ENCODE results near the gene RGS3. TPM values are rescaled to one million over a fixed set of nuclear protein-coding genes. Genes with fewer than 3 reads are reported as not detected.

The RGS3 gene
- total RNA-seq, 1 donor from 2014 or later, result 29.9 TPM

GRCh38 chr9:113590991-113591898 is 127.7 kb downstream of the RGS3 start:
- peak; percentile 97 for TF ChIP-seq CTCF (conservative IDR thresholded peaks at IDR 0.05)
- Mint-ChIP-seq H3K27ac (no peak overlapping the region), H3K4me3 (peak overlapping the region; percentile 39), H3K9me3 (no peaks in the 10 kb centered on the region), H3K27me3 (no peaks in the 10 kb centered on the region), H3K4me1 (ENCODE audit: unreplicated experiment) (peaks cover 25% of the 10 kb centered on the region), H3K36me3 (no peaks in the 10 kb centered on the region)
- DNase-seq (ENCODE audit: extremely low spot score, unreplicated experiment), result peak; percentile 87

DNA sequence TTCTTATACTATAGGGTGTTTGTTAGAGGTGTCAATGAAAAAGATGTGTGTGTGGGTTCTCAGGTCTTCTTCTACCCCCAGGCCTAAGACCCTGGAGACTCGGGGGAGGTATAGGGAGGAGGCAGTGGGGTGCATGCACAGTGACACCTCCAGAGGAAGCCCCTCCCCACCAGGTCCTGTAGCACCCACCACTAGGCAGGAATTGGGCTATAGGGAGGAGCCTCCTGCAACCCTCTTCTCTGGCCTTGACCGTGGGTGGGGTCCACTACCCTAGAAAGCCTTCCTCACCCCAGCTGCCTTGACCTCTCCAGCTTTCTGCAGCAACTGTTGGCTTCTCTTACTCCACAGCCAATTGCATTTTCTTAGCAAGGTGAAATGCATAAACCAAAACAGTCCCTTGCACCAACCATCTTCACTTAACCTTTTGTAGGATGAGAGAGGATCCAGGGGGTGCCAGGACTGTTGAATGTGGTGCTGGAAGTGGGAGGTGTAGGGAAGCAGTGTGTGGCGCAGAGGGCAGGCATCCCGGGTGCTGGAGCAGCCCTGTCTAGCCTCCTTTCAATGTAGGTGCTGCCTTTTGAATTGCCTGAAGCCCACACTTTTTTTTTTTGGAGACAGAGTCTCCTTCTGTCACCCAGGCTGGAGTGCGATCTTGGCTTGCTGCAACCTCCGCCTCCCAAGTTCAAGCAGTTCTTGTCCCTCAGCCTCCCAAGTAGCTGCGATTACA is 128.5 kb downstream of the RGS3 start:
- TF ChIP-seq CTCF (conservative IDR thresholded peaks at IDR 0.05), result no peak
- H3K27ac Mint-ChIP-seq, result no peak overlapping the region
- H3K4me1 Mint-ChIP-seq (ENCODE audit: unreplicated experiment), result peaks cover 32% of the 10 kb centered on the region
- peak overlapping the region; percentile 39 for H3K4me3 Mint-ChIP-seq
- no peaks in the 10 kb centered on the region for H3K9me3 Mint-ChIP-seq
- no peak for DNase-seq (ENCODE audit: extremely low spot score, unreplicated experiment)
- no peaks in the 10 kb centered on the region for H3K27me3 Mint-ChIP-seq
- H3K36me3 Mint-ChIP-seq, result no peaks in the 10 kb centered on the region

GRCh38 chr9:113592876-113593575 is 129.5 kb downstream of the RGS3 start:
- Mint-ChIP-seq H3K27me3 (no peaks in the 10 kb centered on the region), H3K4me3 (peak overlapping the region; percentile 86), H3K4me1 (ENCODE audit: unreplicated experiment) (peaks cover 32% of the 10 kb centered on the region), H3K36me3 (no peaks in the 10 kb centered on the region), H3K9me3 (no peaks in the 10 kb centered on the region), H3K27ac (no peak overlapping the region)
- no peak for DNase-seq (ENCODE audit: extremely low spot score, unreplicated experiment)
- no peak for TF ChIP-seq CTCF (conservative IDR thresholded peaks at IDR 0.05)

DNA sequence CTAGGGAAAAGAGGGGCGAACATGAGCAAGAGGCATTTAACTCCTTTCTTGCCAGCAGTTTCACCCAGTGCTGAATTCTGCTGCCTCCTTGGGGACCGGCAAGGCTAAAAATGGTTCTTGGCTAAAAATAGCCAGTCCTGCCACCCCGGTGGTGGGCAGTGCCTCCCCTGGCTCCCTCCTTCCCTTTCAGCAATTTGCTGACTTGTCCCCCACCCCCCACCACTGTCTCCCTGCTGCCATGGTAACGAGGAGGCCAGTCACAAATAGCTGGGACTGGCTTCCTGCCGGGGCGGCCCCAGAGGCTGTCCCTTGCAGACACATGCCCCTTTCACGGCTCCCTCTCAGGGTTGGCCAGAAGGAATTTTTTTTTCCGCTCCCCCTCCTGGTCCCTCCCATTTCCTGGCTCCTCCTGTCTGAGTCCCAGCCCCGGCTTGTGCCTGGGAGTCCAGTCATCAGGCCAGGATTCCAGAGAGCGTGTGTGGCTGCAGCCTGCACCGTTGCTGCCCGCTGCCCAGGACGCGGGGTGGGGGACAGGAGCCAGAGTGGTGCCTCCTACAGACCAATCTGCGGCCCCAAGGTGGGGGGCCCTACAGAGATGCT is 130.3 kb downstream of the RGS3 start:
- no peak for TF ChIP-seq CTCF (conservative IDR thresholded peaks at IDR 0.05)
- no peaks in the 10 kb centered on the region for H3K27me3 Mint-ChIP-seq
- H3K4me1 Mint-ChIP-seq (ENCODE audit: unreplicated experiment), result peaks cover 35% of the 10 kb centered on the region
- no peaks in the 10 kb centered on the region for H3K9me3 Mint-ChIP-seq
- peak; percentile 88 for DNase-seq (ENCODE audit: extremely low spot score, unreplicated experiment)
- peak overlapping the region; percentile 62 for H3K27ac Mint-ChIP-seq
- H3K36me3 Mint-ChIP-seq, result no peaks in the 10 kb centered on the region
- H3K4me3 Mint-ChIP-seq, result peak overlapping the region; percentile 86
